NT2/D1 (cell line): ENCODE results near the gene CPLANE2.

Experiments
- YY1 ChIP-seq: IDR thresholded peaks from 2 replicates; pipeline ENCODE4 v1.6.1; 2011; ENCODE audit not compliant: insufficient read length, insufficient read depth
- ZNF274 ChIP-seq: IDR thresholded peaks from 2 replicates; pipeline ENCODE4 v1.6.1; 2011; ENCODE audit warnings: mild to moderate bottlenecking, low read depth, low read length

DNA sequence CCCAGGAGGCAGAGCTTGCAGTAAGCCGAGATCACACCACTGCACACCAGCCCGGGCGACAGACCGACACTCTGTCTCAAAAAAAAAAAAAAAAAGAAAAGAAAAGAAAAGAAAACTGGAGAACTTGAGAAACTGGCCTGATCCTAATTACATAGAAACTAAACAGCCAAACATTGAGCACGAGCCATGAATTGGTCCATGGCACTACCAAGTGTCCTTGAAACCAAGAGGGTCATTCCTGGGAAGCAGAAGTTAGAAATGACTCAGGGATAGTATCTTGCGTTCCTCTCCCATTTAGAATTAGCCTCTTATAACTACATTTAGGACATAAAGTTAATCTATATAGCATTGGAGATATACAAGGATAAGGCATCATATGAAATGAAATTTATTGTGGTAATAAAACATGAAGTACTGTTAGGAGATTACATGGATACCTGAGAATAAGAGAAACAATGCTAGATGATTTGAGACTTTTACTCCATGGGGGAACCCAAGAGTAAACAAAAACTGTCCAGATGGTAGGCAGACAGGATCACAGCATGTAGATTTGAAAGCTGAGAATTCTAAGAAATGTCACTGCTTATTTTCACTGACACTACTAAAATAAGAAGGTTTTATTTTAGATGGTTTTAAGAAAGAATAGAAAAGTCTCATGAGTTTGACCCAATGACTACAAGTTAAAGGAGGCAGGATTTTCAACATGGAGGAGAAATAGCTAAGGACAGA, 39.5 kb upstream of the CPLANE2 start:
- TF ChIP-seq YY1: no peak
- no peak for TF ChIP-seq ZNF274
